Neuronal stem cell (in vitro differentiated cells): ENCODE measurements around the gene OSBPL2.

Source experiments
- DNase-seq: peaks from one replicate; pipeline ENCODE4 v3.0.0-alpha.2; 2013; ENCODE audit warnings: low spot score
- H2AFZ ChIP-seq: one replicate; pipeline ENCODE4 v1.6.1; 2013; ENCODE audit warnings: mild to moderate bottlenecking, low read length, inconsistent platforms
- H2AK5ac ChIP-seq: 2 replicates; pipeline ENCODE4 v1.6.1; 2013; ENCODE audit warnings: low read depth, mild to moderate bottlenecking, inconsistent platforms, low read length, moderate library complexity, mixed read lengths
- H2BK120ac ChIP-seq: 2 replicates; pipeline ENCODE4 v1.6.1; 2013; ENCODE audit warnings: low read depth, mild to moderate bottlenecking, inconsistent platforms, low read length, moderate library complexity, mixed read lengths
- H2BK12ac ChIP-seq: one replicate; pipeline ENCODE4 v1.6.1; 2013; ENCODE audit warnings: low read length, inconsistent platforms
- H2BK15ac ChIP-seq: 2 replicates; pipeline ENCODE4 v1.6.1; 2013; ENCODE audit warnings: mild to moderate bottlenecking, low read length, inconsistent platforms, mixed read lengths
- H2BK5ac ChIP-seq: one replicate; pipeline ENCODE4 v1.6.1; 2013; ENCODE audit warnings: inconsistent platforms, mild to moderate bottlenecking, low read length, moderate library complexity
- H3K14ac ChIP-seq: one replicate; pipeline ENCODE4 v1.6.1; 2013; ENCODE audit warnings: low read length, inconsistent platforms
- H3K18ac ChIP-seq: 2 replicates; pipeline ENCODE4 v1.6.1; 2013; ENCODE audit warnings: low read length, inconsistent platforms
- H3K23ac ChIP-seq: 2 replicates; pipeline ENCODE4 v1.6.1; 2013; ENCODE audit warnings: low read depth, mild to moderate bottlenecking, mixed read lengths, low read length, inconsistent platforms; ENCODE audit not compliant: poor library complexity
- H3K27ac ChIP-seq: replicated peaks from 3 replicates; pipeline ENCODE4 v1.5.1; 2013; ENCODE audit warnings: low read length, inconsistent platforms
- H3K27me3 ChIP-seq, 3 experiments: 2 replicates each; pipeline ENCODE4 v1.6.1; 2013; ENCODE audit warnings: low read length in 3 of 3, mild to moderate bottlenecking in 2 of 3, inconsistent platforms in 1 of 3, low read depth in 1 of 3, mixed read lengths in 1 of 3, moderate library complexity in 1 of 3; ENCODE audit not compliant: control insufficient read depth in 3 of 3, insufficient read depth in 3 of 3
- H3K36me3 ChIP-seq, 2 donors: replicated peaks in 1 of 2; 2 replicates each; pipeline ENCODE4 v1.6.1; 2013; ENCODE audit warnings: low read length in 2 of 2; ENCODE audit not compliant: control insufficient read depth in 2 of 2, insufficient read depth in 2 of 2
- H3K4ac ChIP-seq: 2 replicates; pipeline ENCODE4 v1.6.1; 2013; ENCODE audit warnings: inconsistent platforms, mild to moderate bottlenecking, low read length, moderate library complexity
- H3K4me1 ChIP-seq, 2 donors: 1 replicate in 1 of 2; 2 replicates in 1 of 2; pipeline ENCODE4 v1.6.1; 2013; ENCODE audit warnings: low read length in 2 of 2, low read depth in 1 of 2; ENCODE audit not compliant: control insufficient read depth in 2 of 2, insufficient read depth in 1 of 2
- H3K4me2 ChIP-seq: one replicate; pipeline ENCODE4 v1.6.1; 2013; ENCODE audit warnings: mild to moderate bottlenecking, low read length, inconsistent platforms; ENCODE audit not compliant: insufficient read depth, poor library complexity, severe bottlenecking
- H3K4me3 ChIP-seq, 2 donors: 2 replicates each; pipeline ENCODE4 v1.5.1; 2013; ENCODE audit warnings: low read length in 2 of 2, mild to moderate bottlenecking in 2 of 2, inconsistent platforms in 1 of 2, moderate library complexity in 1 of 2
- H3K79me1 ChIP-seq: one replicate; pipeline ENCODE4 v1.6.1; 2013; ENCODE audit warnings: low read depth, mild to moderate bottlenecking, inconsistent platforms, low read length, moderate library complexity
- H3K9ac ChIP-seq: one replicate; pipeline ENCODE4 v1.6.1; 2013; ENCODE audit warnings: mild to moderate bottlenecking, low read depth, low read length, inconsistent platforms; ENCODE audit not compliant: poor library complexity
- H3K9me3 ChIP-seq, 2 donors: replicated peaks in 1 of 2; 2 replicates each; pipeline versions ENCODE3 to v1.6.1; 2013; ENCODE audit warnings: low read length in 2 of 2, mild to moderate bottlenecking in 2 of 2, inconsistent platforms in 1 of 2, low read depth in 1 of 2, mixed read lengths in 1 of 2, moderate library complexity in 1 of 2; ENCODE audit not compliant: control insufficient read depth in 2 of 2, insufficient read depth in 1 of 2
- H4K8ac ChIP-seq: one replicate; pipeline ENCODE4 v1.6.1; 2013; ENCODE audit warnings: low read depth, mild to moderate bottlenecking, inconsistent platforms, low read length, moderate library complexity
- H4K91ac ChIP-seq: one replicate; pipeline ENCODE4 v1.6.1; 2013; ENCODE audit warnings: low read length, low read depth, mild to moderate bottlenecking, inconsistent platforms; ENCODE audit not compliant: poor library complexity
- WGBS, 2 donors: extraction: QIAGEN DNeasy Blood & Tissue Kit; methylation state at CpG; one replicate each; pipeline ENCODE4 v1.1.7; 2013; ENCODE audit warnings: missing lambda C conversion rate in 2 of 2, mixed read lengths in 1 of 2; ENCODE audit not compliant: insufficient read length in 2 of 2, insufficient replicate concordance in 1 of 2; ENCODE audit errors: extremely low coverage in 2 of 2; 5-methylcytosine and 5-hydroxymethylcytosine counted together

OSBPL2 gene

GRCh38 chr20:62284448-62284847 is 46.1 kb downstream of the OSBPL2 start:
- H3K27ac ChIP-seq = no peak overlapping the region
- no peak overlapping the region for H2BK120ac ChIP-seq
- H3K27me3 ChIP-seq = no peaks in the 10 kb centered on the region
- no peak overlapping the region for H2AFZ ChIP-seq
- H3K14ac ChIP-seq = no peak overlapping the region
- no peak overlapping the region for H2BK5ac ChIP-seq
- no peaks in the 10 kb centered on the region for H3K79me1 ChIP-seq
- H3K9ac ChIP-seq = no peak overlapping the region
- H3K4ac ChIP-seq = no peak overlapping the region
- no peak overlapping the region for H4K91ac ChIP-seq
- no peak overlapping the region for H4K8ac ChIP-seq
- peaks cover 0 to 3% of the 10 kb centered on the region in 2 donors for H3K9me3 ChIP-seq
- no peak overlapping the region for H3K23ac ChIP-seq
- H2BK12ac ChIP-seq = no peak overlapping the region
- H3K4me3 ChIP-seq = no peak overlapping the region
- no CpG with 5 or more reads among the region's 6 CpGs for WGBS, 2 donors
- no peak overlapping the region for H2AK5ac ChIP-seq
- no peak overlapping the region for H3K18ac ChIP-seq
- DNase-seq = no peak
- peaks cover 48 to 92% of the 10 kb centered on the region in 2 donors for H3K36me3 ChIP-seq
- no peaks in the 10 kb centered on the region for H3K4me1 ChIP-seq
- no peak overlapping the region for H2BK15ac ChIP-seq
- no peak overlapping the region for H3K4me2 ChIP-seq

DNA sequence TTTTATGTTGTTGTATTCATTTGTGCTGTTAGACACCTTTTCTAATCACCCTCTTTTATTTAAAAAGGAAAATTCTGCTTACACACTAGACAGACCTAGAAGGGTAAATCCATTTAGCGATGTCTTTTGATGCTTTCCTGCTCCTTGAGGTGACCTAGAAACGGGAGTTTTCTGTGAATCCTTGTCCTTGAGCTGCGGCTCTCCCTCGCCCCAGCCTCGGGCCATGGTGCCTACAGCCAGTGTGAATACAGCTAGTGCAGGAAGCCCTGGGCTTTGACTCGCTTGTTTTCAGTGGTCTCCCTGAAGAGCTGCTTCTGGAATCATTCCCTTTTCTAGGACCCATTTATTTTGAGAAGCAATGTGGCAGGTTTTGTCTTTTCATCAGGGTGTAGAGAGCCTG is 46.8 kb downstream of the OSBPL2 start:
- no peak for DNase-seq
- no CpG with 5 or more reads among the region's 6 CpGs for WGBS, 2 donors
- Histone ChIP-seq H3K36me3 (peaks cover 44 to 89% of the 10 kb centered on the region in 2 donors), H2BK120ac (no peak overlapping the region), H3K4me1 (no peaks in the 10 kb centered on the region), H3K14ac (no peak overlapping the region), H3K4me3 (no peak overlapping the region), H3K4ac (no peak overlapping the region), H3K27me3 (no peaks in the 10 kb centered on the region), H2AFZ (no peak overlapping the region), H3K18ac (no peak overlapping the region), H3K9ac (no peak overlapping the region), H2AK5ac (no peak overlapping the region), H2BK15ac (no peak overlapping the region), H3K79me1 (no peaks in the 10 kb centered on the region), H3K4me2 (no peak overlapping the region), H4K8ac (no peak overlapping the region), H2BK5ac (no peak overlapping the region), H3K27ac (no peak overlapping the region), H3K23ac (no peak overlapping the region), H3K9me3 (peaks cover 0 to 3% of the 10 kb centered on the region in 2 donors), H4K91ac (no peak overlapping the region), H2BK12ac (no peak overlapping the region)

DNA sequence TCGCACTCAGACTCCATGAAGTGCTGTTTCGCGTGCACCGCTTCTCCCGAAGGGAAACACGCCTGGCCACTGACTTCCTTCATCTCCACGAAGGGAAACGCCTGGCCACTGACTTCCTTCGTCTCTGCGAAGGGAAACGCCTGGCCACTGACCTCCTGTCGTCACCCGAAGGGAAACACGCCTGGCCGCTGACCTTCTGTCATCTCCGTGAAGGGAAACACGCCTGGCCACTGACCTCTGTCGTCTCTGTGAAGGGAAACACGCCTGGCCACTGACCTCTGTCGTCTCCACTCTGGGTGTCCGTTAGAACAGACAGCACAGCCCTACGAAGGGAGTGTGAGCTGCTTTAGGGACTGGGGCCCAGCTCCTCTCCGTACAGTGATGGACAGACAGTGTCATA is 47.4 kb downstream of the OSBPL2 start:
- Histone ChIP-seq H3K4me3 (no peak overlapping the region), H4K8ac (peak overlapping the region; percentile 92), H3K79me1 (no peaks in the 10 kb centered on the region), H3K4me2 (no peak overlapping the region), H3K36me3 (peaks cover 38 to 83% of the 10 kb centered on the region in 2 donors), H3K9ac (no peak overlapping the region), H3K23ac (peak overlapping the region; percentile 55), H2BK12ac (no peak overlapping the region), H4K91ac (no peak overlapping the region), H3K4me1 (no peaks in the 10 kb centered on the region), H2BK5ac (no peak overlapping the region), H3K27ac (no peak overlapping the region), H2BK15ac (no peak overlapping the region), H2AFZ (no peak overlapping the region), H3K4ac (no peak overlapping the region), H3K27me3 (no peaks in the 10 kb centered on the region), H3K9me3 (peaks cover 0 to 3% of the 10 kb centered on the region in 2 donors), H3K18ac (no peak overlapping the region), H2BK120ac (no peak overlapping the region), H2AK5ac (no peak overlapping the region), H3K14ac (no peak overlapping the region)
- no peak for DNase-seq
- no CpG with 5 or more reads among the region's 23 CpGs for WGBS, 2 donors

DNA sequence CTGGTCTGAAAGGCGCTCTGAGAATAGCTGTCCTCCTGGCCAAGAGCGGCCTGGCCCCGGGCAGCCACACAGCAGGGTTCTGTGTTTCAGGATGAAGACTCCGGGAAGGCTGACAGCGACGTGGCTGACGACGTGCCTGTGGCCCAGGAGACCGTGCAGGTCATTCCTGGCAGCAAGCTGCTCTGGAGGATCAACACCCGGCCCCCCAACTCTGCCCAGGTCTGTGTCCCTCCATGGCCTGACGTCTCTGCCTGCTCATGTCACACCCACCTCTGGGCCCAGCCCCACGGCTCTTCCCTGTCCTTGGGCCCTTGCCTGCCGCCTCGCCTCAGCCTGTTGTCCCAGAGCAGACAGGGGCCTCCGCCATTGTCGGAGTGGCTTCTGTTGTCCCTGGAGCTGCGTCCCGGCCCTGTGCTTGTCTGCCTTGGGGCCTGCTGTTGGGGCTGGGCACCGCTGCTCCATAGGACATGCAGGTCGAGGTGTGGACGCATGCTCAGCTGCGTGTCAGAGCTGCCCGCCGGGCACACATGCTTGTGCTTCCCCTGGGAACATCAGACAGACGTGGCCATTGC is 48.3 kb downstream of the OSBPL2 start:
- no peak overlapping the region for H3K14ac ChIP-seq
- H3K4me1 ChIP-seq = no peaks in the 10 kb centered on the region
- no peak overlapping the region for H2BK120ac ChIP-seq
- H3K27ac ChIP-seq = no peak overlapping the region
- no peak overlapping the region for H2AK5ac ChIP-seq
- H3K9ac ChIP-seq = no peak overlapping the region
- no peak for DNase-seq
- H4K8ac ChIP-seq = no peak overlapping the region
- no peak overlapping the region for H3K4ac ChIP-seq
- no peaks in the 10 kb centered on the region for H3K79me1 ChIP-seq
- H3K4me2 ChIP-seq = no peak overlapping the region
- H3K18ac ChIP-seq = no peak overlapping the region
- no peak overlapping the region for H4K91ac ChIP-seq
- no CpG with 5 or more reads among the region's 25 CpGs for WGBS, 2 donors
- no peak overlapping the region for H3K23ac ChIP-seq
- no peak overlapping the region for H2BK5ac ChIP-seq
- no peak overlapping the region for H2BK15ac ChIP-seq
- no peak overlapping the region for H2AFZ ChIP-seq
- H3K36me3 ChIP-seq = peaks cover 32 to 82% of the 10 kb centered on the region in 2 donors
- H3K4me3 ChIP-seq = no peak overlapping the region
- H3K9me3 ChIP-seq = peaks cover 0 to 3% of the 10 kb centered on the region in 2 donors
- H3K27me3 ChIP-seq = no peaks in the 10 kb centered on the region
- no peak overlapping the region for H2BK12ac ChIP-seq
